ENCODE measurements around the gene NLN.

GRCh38 chr5:65769539-65769938 lies 47.5 kb downstream of the NLN start:
- TF ChIP-seq, protein P1, sequence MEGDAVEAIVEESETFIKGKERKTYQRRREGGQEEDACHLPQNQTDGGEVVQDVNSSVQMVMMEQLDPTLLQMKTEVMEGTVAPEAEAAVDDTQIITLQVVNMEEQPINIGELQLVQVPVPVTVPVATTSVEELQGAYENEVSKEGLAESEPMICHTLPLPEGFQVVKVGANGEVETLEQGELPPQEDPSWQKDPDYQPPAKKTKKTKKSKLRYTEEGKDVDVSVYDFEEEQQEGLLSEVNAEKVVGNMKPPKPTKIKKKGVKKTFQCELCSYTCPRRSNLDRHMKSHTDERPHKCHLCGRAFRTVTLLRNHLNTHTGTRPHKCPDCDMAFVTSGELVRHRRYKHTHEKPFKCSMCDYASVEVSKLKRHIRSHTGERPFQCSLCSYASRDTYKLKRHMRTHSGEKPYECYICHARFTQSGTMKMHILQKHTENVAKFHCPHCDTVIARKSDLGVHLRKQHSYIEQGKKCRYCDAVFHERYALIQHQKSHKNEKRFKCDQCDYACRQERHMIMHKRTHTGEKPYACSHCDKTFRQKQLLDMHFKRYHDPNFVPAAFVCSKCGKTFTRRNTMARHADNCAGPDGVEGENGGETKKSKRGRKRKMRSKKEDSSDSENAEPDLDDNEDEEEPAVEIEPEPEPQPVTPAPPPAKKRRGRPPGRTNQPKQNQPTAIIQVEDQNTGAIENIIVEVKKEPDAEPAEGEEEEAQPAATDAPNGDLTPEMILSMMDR (IDR thresholded peaks at IDR 0.05) = no peak
- TF ChIP-seq EZH2 (IDR thresholded peaks at IDR 0.05) = no peak

Measured in neural progenitor cell (in vitro differentiated cells).